IPS-NIHi7 (cell line): ENCODE data around the gene MIEF1.
A peak's percentile ranks its signal among the peaks of the same experiment; 100 is the strongest.
"Not testable (repeated sequence)": the region's sequence is repeated elsewhere in the genome, so short reads cannot be mapped to it uniquely, and the experiment has no call there.

ENCODE experiments used
- DNase-seq: peaks from one replicate; pipeline ENCODE4 v3.0.0; 2012; ENCODE audit warnings: mixed read lengths; ENCODE audit errors: extremely low spot score

MIEF1 gene

GRCh38 chr22:39489094-39490068 is 12.7 kb upstream of the MIEF1 start:
- DNase-seq, result peak; percentile 8

GRCh38 chr22:39490135-39490798 is 11.8 kb upstream of the MIEF1 start:
- peak; percentile 93 for DNase-seq

GRCh38 chr22:39490966-39491680 is 11.0 kb upstream of the MIEF1 start:
- no peak for DNase-seq

- DNase-seq, result no peak
These were observed 10.4 kb upstream of the MIEF1 start for GRCh38 chr22:39491696-39492095.

- DNase-seq, result no peak
These were observed 9.9 kb upstream of the MIEF1 start for GRCh38 chr22:39492186-39492585.

GRCh38 chr22:39493759-39494158 is 8.3 kb upstream of the MIEF1 start:
- DNase-seq, result no peak

GRCh38 chr22:39494471-39495120 is 7.5 kb upstream of the MIEF1 start:
- no peak for DNase-seq

- peak; percentile 54 for DNase-seq
These were observed 5.8 kb upstream of the MIEF1 start for GRCh38 chr22:39496131-39496838.

- DNase-seq, result no peak
These were observed 4.7 kb upstream of the MIEF1 start for GRCh38 chr22:39497429-39497828.

GRCh38 chr22:39498368-39498767 is 3.7 kb upstream of the MIEF1 start:
- DNase-seq, result no peak

GRCh38 chr22:39498802-39499201 is 3.3 kb upstream of the MIEF1 start:
- DNase-seq, result no peak

GRCh38 chr22:39500101-39500500 is 2.0 kb upstream of the MIEF1 start:
- DNase-seq, result no peak

- no peak for DNase-seq
These were observed 414 bp upstream of the MIEF1 start for GRCh38 chr22:39501644-39502108.

GRCh38 chr22:39502789-39503409 is 809 bp downstream of the MIEF1 start:
- no peak for DNase-seq

GRCh38 chr22:39503630-39504029 is 1.5 kb downstream of the MIEF1 start:
- DNase-seq, result no peak

- DNase-seq, result no peak
These were observed 2.0 kb downstream of the MIEF1 start for GRCh38 chr22:39504071-39504470.

GRCh38 chr22:39507021-39507420 is 4.9 kb downstream of the MIEF1 start:
- DNase-seq, result not testable (repeated sequence)

GRCh38 chr22:39508393-39508792 is 6.3 kb downstream of the MIEF1 start:
- no peak for DNase-seq

- DNase-seq, result no peak
These were observed 8.5 kb downstream of the MIEF1 start for GRCh38 chr22:39510529-39511149.

GRCh38 chr22:39511226-39511625 is 9.1 kb downstream of the MIEF1 start:
- no peak for DNase-seq
